ENCODE results near the gene STK17A. TPM values are rescaled to one million over a fixed set of nuclear protein-coding genes. Genes with fewer than 3 reads are reported as not detected.

STK17A gene
- polyA plus RNA-seq, 4 donors, result 6.6 to 13.3 (median 11.5) TPM

GRCh38 chr7:43612599-43613589 lies 30.0 kb downstream of the STK17A start:
- H3K27me3 ChIP-seq (ENCODE audit: control insufficient read depth in 3 of 3, insufficient read depth in 3 of 3, low read length in 3 of 3), result no peaks in the 10 kb centered on the region
- no peak overlapping the region for H3K4me3 ChIP-seq (ENCODE audit: low read depth in 1 of 3, low read length in 3 of 3)
- FAIRE-seq, result no peak
- WGBS, 3 donors, result 49 to 89% (median 72%) methylated on average over 3 of the region's 3 CpGs
- H3K27ac ChIP-seq (ENCODE audit: low read depth in 1 of 3, low read length in 2 of 3), result no peak overlapping the region
- H3K4me1 ChIP-seq (ENCODE audit: control insufficient read depth in 3 of 3, insufficient read depth in 2 of 3, low read depth in 1 of 3, low read length in 2 of 3), result no peaks in the 10 kb centered on the region
- no peak for DNase-seq
- no peaks in the 10 kb centered on the region for H3K9me3 ChIP-seq (ENCODE audit: control insufficient read depth in 2 of 2, insufficient read depth in 1 of 2, low read depth in 1 of 2, low read length in 1 of 2)
- peaks cover 2 to 19% (median 4%) of the 10 kb centered on the region in 3 donors for H3K36me3 ChIP-seq (ENCODE audit: control insufficient read depth in 3 of 3, insufficient read depth in 2 of 3, low read depth in 1 of 3, low read length in 3 of 3)

GRCh38 chr7:43615558-43616145 lies 32.7 kb downstream of the STK17A start:
- H3K4me3 ChIP-seq (ENCODE audit: low read depth in 1 of 3, low read length in 3 of 3), result no peak overlapping the region
- H3K9me3 ChIP-seq (ENCODE audit: control insufficient read depth in 2 of 2, insufficient read depth in 1 of 2, low read depth in 1 of 2, low read length in 1 of 2), result no peaks in the 10 kb centered on the region
- FAIRE-seq (no peak), DNase-seq (no peak)
- no peak overlapping the region for H3K27ac ChIP-seq (ENCODE audit: low read depth in 1 of 3, low read length in 2 of 3)
- 74 to 90% (median 86%) methylated on average over 7 of the region's 7 CpGs for WGBS, 3 donors
- H3K36me3 ChIP-seq (ENCODE audit: control insufficient read depth in 3 of 3, insufficient read depth in 2 of 3, low read depth in 1 of 3, low read length in 3 of 3), result peaks cover 0 to 18% (median 4%) of the 10 kb centered on the region in 3 donors
- no peaks in the 10 kb centered on the region for H3K4me1 ChIP-seq (ENCODE audit: control insufficient read depth in 3 of 3, insufficient read depth in 2 of 3, low read depth in 1 of 3, low read length in 2 of 3)
- no peaks in the 10 kb centered on the region for H3K27me3 ChIP-seq (ENCODE audit: control insufficient read depth in 3 of 3, insufficient read depth in 3 of 3, low read length in 3 of 3)

- Histone ChIP-seq H3K27me3 (ENCODE audit: control insufficient read depth in 3 of 3, insufficient read depth in 3 of 3, low read length in 3 of 3) (no peaks in the 10 kb centered on the region), H3K4me1 (ENCODE audit: control insufficient read depth in 3 of 3, insufficient read depth in 2 of 3, low read depth in 1 of 3, low read length in 2 of 3) (no peaks in the 10 kb centered on the region), H3K4me3 (ENCODE audit: low read depth in 1 of 3, low read length in 3 of 3) (no peak overlapping the region), H3K27ac (ENCODE audit: low read depth in 1 of 3, low read length in 2 of 3) (no peak overlapping the region), H3K9me3 (ENCODE audit: control insufficient read depth in 2 of 2, insufficient read depth in 1 of 2, low read depth in 1 of 2, low read length in 1 of 2) (no peaks in the 10 kb centered on the region), H3K36me3 (ENCODE audit: control insufficient read depth in 3 of 3, insufficient read depth in 2 of 3, low read depth in 1 of 3, low read length in 3 of 3) (peaks cover 0 to 19% (median 6%) of the 10 kb centered on the region in 3 donors)
- DNase-seq (no peak), FAIRE-seq (no peak)
- 96 to 100% (median 97%) methylated on average over 4 of the region's 4 CpGs for WGBS, 3 donors
Observed at GRCh38 chr7:43616977-43617376, 34.1 kb downstream of the STK17A start.

DNA sequence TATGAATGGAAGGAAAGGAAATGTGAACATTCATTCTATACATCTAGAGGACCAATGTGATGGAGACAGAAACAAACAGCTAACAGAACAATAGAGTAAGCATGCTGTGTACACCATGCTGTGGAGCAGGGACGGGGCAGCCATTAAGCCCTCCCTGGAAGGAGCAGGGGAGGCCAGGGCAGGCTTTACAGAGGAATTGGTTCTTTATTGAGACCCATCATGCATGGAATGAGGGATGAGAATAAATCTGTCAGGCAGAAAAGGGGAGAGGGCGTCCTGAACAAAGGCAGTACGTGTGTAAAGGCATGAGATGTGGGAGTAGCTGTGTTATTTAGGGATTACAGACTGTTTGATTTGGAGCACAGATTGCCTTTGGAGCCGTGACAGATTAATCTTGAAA lies 35.2 kb downstream of the STK17A start:
- peaks cover 0 to 20% (median 9%) of the 10 kb centered on the region in 3 donors for H3K36me3 ChIP-seq (ENCODE audit: control insufficient read depth in 3 of 3, insufficient read depth in 2 of 3, low read depth in 1 of 3, low read length in 3 of 3)
- no peak overlapping the region for H3K4me3 ChIP-seq (ENCODE audit: low read depth in 1 of 3, low read length in 3 of 3)
- no peaks in the 10 kb centered on the region for H3K9me3 ChIP-seq (ENCODE audit: control insufficient read depth in 2 of 2, insufficient read depth in 1 of 2, low read depth in 1 of 2, low read length in 1 of 2)
- H3K27ac ChIP-seq (ENCODE audit: low read depth in 1 of 3, low read length in 2 of 3), result no peak overlapping the region
- H3K4me1 ChIP-seq (ENCODE audit: control insufficient read depth in 3 of 3, insufficient read depth in 2 of 3, low read depth in 1 of 3, low read length in 2 of 3), result no peaks in the 10 kb centered on the region
- DNase-seq, result no peak
- WGBS, 3 donors, result 71 to 79% (median 75%) methylated on average over 4 of the region's 4 CpGs
- H3K27me3 ChIP-seq (ENCODE audit: control insufficient read depth in 3 of 3, insufficient read depth in 3 of 3, low read length in 3 of 3), result no peaks in the 10 kb centered on the region
- FAIRE-seq, result no peak

DNA sequence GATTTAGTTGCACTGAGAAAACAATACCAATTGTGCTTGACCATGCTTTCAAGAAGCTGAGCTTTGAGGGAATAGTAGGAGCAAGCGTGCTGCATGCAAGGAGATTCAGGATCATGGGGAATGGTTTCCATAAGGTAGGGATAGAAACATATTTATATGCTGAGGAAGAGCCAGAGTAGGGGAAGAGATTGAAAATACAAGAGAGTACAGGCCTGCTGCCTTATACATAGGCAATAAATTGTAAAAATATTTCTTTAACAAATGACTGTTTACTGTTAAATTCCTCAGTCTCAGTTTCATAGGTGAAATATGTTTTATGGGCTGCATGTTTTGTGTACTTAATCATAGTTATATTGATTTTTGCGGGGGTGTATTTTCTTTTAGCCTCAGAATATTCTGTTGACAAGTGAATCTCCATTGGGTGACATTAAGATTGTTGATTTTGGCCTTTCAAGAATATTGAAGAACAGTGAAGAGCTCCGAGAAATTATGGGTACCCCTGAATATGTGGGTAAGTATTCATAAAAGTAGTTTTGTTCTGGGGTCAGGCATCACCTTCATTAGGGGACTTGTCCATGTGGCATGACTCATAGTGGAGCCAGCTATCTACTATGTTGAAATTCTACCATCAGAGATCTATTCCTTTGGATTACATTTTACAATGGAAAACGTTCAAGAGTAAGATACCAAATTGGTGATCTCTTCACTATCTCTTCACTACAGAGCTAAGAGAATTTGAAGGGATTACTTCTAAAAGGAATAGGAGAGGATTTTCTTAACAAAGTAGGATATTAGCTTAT lies 36.5 kb downstream of the STK17A start:
- no peak for FAIRE-seq
- Histone ChIP-seq H3K27me3 (ENCODE audit: control insufficient read depth in 3 of 3, insufficient read depth in 3 of 3, low read length in 3 of 3) (no peaks in the 10 kb centered on the region), H3K36me3 (ENCODE audit: control insufficient read depth in 3 of 3, insufficient read depth in 2 of 3, low read depth in 1 of 3, low read length in 3 of 3) (peaks cover 0 to 20% (median 10%) of the 10 kb centered on the region in 3 donors), H3K4me3 (ENCODE audit: low read depth in 1 of 3, low read length in 3 of 3) (no peak overlapping the region), H3K4me1 (ENCODE audit: control insufficient read depth in 3 of 3, insufficient read depth in 2 of 3, low read depth in 1 of 3, low read length in 2 of 3) (no peaks in the 10 kb centered on the region), H3K27ac (ENCODE audit: low read depth in 1 of 3, low read length in 2 of 3) (no peak overlapping the region), H3K9me3 (ENCODE audit: control insufficient read depth in 2 of 2, insufficient read depth in 1 of 2, low read depth in 1 of 2, low read length in 1 of 2) (no peaks in the 10 kb centered on the region)
- WGBS, 3 donors, result 87 to 88% (median 88%) methylated on average over 4 of the region's 4 CpGs
- no peak for DNase-seq

GRCh38 chr7:43621729-43622448 lies 39.0 kb downstream of the STK17A start:
- Histone ChIP-seq H3K36me3 (ENCODE audit: control insufficient read depth in 3 of 3, insufficient read depth in 2 of 3, low read depth in 1 of 3, low read length in 3 of 3) (peaks cover 3 to 14% (median 13%) of the 10 kb centered on the region in 3 donors), H3K27ac (ENCODE audit: low read depth in 1 of 3, low read length in 2 of 3) (no peak overlapping the region), H3K4me3 (ENCODE audit: low read depth in 1 of 3, low read length in 3 of 3) (no peak overlapping the region), H3K9me3 (ENCODE audit: control insufficient read depth in 2 of 2, insufficient read depth in 1 of 2, low read depth in 1 of 2, low read length in 1 of 2) (no peaks in the 10 kb centered on the region), H3K4me1 (ENCODE audit: control insufficient read depth in 3 of 3, insufficient read depth in 2 of 3, low read depth in 1 of 3, low read length in 2 of 3) (no peaks in the 10 kb centered on the region), H3K27me3 (ENCODE audit: control insufficient read depth in 3 of 3, insufficient read depth in 3 of 3, low read length in 3 of 3) (no peaks in the 10 kb centered on the region)
- FAIRE-seq (no peak), DNase-seq (no peak)
- WGBS, 3 donors, result 73 to 87% (median 74%) methylated on average over 5 of the region's 5 CpGs

DNA sequence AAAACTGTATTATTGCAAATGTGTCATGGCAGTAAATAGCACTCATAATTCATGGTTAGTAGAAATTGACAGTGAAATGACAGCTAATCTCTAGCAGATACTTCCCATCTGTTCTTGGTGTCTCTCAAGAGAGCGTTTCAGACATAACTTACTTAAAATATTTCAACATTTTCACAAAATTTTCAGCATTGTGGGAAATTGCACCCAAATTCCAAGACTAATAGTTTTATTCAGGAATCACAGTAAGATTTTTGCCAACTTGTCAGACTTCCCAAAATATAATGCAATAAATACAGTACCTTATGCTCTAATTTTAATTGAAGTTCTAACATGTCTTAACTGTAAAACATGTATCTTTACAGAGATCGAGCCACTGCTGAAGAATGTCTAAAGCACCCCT lies 41.2 kb downstream of the STK17A start:
- 84 to 92% (median 86%) methylated on average over 2 of the region's 2 CpGs for WGBS, 3 donors
- no peak for FAIRE-seq
- peaks cover 3 to 17% (median 8%) of the 10 kb centered on the region in 3 donors for H3K36me3 ChIP-seq (ENCODE audit: control insufficient read depth in 3 of 3, insufficient read depth in 2 of 3, low read depth in 1 of 3, low read length in 3 of 3)

GRCh38 chr7:43625453-43625852 lies 42.5 kb downstream of the STK17A start:
- peak in 1 of 2 donors; percentile 49 for DNase-seq
- peaks cover 3 to 17% (median 8%) of the 10 kb centered on the region in 3 donors for H3K36me3 ChIP-seq (ENCODE audit: control insufficient read depth in 3 of 3, insufficient read depth in 2 of 3, low read depth in 1 of 3, low read length in 3 of 3)
- H3K27ac ChIP-seq (ENCODE audit: low read depth in 1 of 3, low read length in 2 of 3), result peak overlapping the region in 1 of 3 donors; percentile 26
- no peaks in the 10 kb centered on the region for H3K27me3 ChIP-seq (ENCODE audit: control insufficient read depth in 3 of 3, insufficient read depth in 3 of 3, low read length in 3 of 3)
- H3K9me3 ChIP-seq (ENCODE audit: control insufficient read depth in 2 of 2, insufficient read depth in 1 of 2, low read depth in 1 of 2, low read length in 1 of 2), result no peaks in the 10 kb centered on the region
- H3K4me3 ChIP-seq (ENCODE audit: low read depth in 1 of 3, low read length in 3 of 3), result no peak overlapping the region
- no peak for FAIRE-seq
- H3K4me1 ChIP-seq (ENCODE audit: control insufficient read depth in 3 of 3, insufficient read depth in 2 of 3, low read depth in 1 of 3, low read length in 2 of 3), result no peaks in the 10 kb centered on the region

More for the DNA sequence above, 41.2 kb downstream of the STK17A start:
- no peak for DNase-seq
- H3K4me3 ChIP-seq (ENCODE audit: low read depth in 1 of 3, low read length in 3 of 3), result no peak overlapping the region
- no peaks in the 10 kb centered on the region for H3K9me3 ChIP-seq (ENCODE audit: control insufficient read depth in 2 of 2, insufficient read depth in 1 of 2, low read depth in 1 of 2, low read length in 1 of 2)
- no peaks in the 10 kb centered on the region for H3K4me1 ChIP-seq (ENCODE audit: control insufficient read depth in 3 of 3, insufficient read depth in 2 of 3, low read depth in 1 of 3, low read length in 2 of 3)
- H3K27me3 ChIP-seq (ENCODE audit: control insufficient read depth in 3 of 3, insufficient read depth in 3 of 3, low read length in 3 of 3), result no peaks in the 10 kb centered on the region
- H3K27ac ChIP-seq (ENCODE audit: low read depth in 1 of 3, low read length in 2 of 3), result no peak overlapping the region
